Right renal cortex interstitium (tissue), 3 donors: Measurements from ENCODE around the gene CMC2. TPM values are rescaled to one million over a fixed set of nuclear protein-coding genes. Genes with fewer than 3 reads are reported as not detected.

ENCODE experiments used
- DNase-seq, 3 donors: peaks; one replicate each; pipeline ENCODE4 v3.0.0-alpha.2; 2013; ENCODE audit warnings: low read depth in 3 of 3, low spot score in 2 of 3
- polyA plus RNA-seq, 3 donors: library from polyadenylated mRNA; unstranded; fragments of 120-200 nt; gene quantifications; one replicate each; pipeline ENCODE4 v1.2.1, GENCODE V29; 2013; ENCODE audit not compliant: insufficient read length in 3 of 3

The CMC2 gene
- 10 to 100 TPM; 66.8 to 68.6 (median 68.1) TPM for polyA plus RNA-seq

GRCh38 chr16:81006813-81007695, at the start of gene CMC2, which contains the start of gene CENPN:
Gene CMC2 (minus strand): TSS chr16:81006885. CDS start chr16:80997394, 9,491 bp downstream.
Gene CENPN (plus strand): TSS chr16:81007214. CDS start chr16:81011940, 4,726 bp downstream.
- DNase-seq, result peak; percentile 96 to 99 (median 97)

- no peak for DNase-seq
These were observed 47.1 kb upstream of the CMC2 start for GRCh38 chr16:81053761-81054160.

DNA sequence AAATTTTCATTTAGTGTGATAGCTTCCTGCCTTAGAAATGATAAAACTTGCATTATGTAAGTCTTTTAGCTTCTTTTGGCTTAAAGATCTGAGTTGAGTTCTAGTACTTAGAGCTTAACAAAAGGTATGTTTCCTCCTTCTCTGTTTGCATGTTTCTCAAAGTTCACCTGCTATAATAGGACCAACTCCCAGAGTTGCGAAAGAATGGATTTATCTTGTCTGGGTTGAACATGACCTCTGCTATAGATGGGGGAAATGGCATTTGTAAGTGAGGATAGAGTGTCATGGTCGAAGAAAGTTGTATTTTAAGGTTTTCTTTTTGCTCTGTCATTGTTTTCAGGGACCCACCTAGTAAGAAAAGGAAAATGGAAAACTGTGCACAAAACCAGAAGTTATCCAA, 36.1 kb upstream of the CMC2 start:
- no peak for DNase-seq

- DNase-seq, result no peak
These were observed 35.0 kb upstream of the CMC2 start for GRCh38 chr16:81041696-81042095.

GRCh38 chr16:81040842-81041241, 34.2 kb upstream of the CMC2 start:
- no peak for DNase-seq

- no peak for DNase-seq
These were observed 33.4 kb upstream of the CMC2 start for GRCh38 chr16:81040131-81040530.

DNA sequence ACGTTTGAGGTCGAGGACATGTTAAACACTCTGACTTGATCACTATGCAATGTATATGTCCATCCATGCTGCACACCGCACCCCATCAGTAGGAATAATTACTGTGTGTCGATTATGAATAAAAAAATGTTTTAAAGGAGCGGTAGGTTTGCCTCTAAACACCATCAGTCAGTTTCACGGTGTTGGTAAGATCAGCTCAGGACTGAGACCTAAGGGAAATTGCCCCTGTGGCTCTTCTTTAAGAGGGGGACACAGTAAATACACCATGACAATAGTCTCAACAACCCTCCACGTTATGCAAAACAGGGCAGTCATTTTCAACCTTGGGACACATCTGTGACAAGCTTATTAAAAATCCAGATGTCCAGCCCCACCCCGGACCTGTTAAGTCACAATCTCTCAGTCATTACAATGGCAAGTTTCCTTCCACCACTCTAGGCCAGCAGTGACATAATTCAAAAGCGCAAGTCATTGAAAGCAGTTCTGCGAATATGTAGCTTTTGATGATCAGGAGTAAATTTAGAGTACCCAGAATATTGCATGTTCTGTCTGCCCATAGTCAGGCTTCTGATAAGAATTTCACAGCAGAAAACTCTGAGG, 30.2 kb upstream of the CMC2 start:
- no peak for DNase-seq

- DNase-seq, result peak in 2 of 3 donors; percentile 5 to 15
These were observed 29.5 kb upstream of the CMC2 start for GRCh38 chr16:81035975-81036750.

- peak; percentile 56 to 78 (median 75) for DNase-seq
These were observed 28.8 kb upstream of the CMC2 start, which contains the start of gene ATMIN for GRCh38 chr16:81035398-81035974. Gene ATMIN (plus strand): TSS chr16:81035842. CDS start chr16:81035871, 29 bp downstream.

GRCh38 chr16:81029930-81030604, 23.4 kb upstream of the CMC2 start:
- no peak for DNase-seq

DNA sequence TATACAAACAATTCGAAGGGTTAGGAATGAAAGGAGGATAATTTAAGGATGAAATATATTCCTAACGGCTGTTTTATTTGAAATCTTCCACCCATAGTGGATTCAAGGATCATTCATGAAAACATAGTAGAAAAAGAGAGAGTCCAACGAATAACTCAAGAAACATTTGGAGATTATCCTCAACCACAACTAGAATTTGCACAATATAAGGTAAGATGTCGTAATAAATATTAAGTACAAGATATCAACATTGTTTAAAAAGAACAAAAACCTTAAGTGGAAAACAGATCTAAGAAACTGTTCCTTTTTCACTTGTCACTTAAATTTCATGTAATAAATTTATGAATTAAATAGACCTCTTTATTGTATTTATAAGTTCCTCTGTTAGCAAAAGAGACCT, 19.7 kb upstream of the CMC2 start:
- no peak for DNase-seq

DNA sequence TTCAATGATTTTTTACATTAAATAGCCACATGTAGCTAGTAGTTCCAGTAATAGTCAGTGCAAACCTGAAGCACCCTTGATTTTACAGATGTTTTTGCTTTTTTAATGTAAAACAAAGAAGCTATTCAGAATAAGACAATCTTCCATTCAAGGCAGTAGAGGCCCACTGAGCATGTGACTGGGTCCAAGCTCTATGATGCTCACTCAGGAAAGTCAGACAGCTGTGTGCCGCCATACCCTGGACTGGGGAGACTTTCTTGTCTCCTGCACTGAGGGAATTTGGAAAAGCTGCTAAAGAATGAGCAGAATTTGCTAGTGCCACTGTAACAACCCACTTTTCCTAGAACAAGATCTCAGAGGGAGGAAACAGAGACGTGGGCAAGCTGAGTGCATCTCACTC, 11.8 kb upstream of the CMC2 start:
- no peak for DNase-seq

DNA sequence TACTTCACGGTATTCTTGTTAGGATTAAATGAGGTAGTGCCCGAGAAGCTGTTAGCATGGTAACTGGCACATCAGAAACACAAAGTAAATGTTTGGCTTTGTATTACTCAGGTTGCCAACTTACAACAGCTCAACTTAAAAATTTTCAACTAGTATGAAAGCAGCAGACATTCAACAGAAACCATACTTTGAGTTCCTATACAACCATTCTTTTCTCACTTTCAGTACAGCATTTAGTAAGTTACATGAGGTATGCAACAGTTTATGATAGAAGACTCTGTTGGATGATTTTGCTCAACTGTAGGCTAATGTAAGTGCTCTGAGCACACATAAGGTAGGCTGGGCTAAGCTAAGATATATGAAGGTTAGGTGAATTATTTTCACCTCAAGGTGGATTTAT, 8.0 kb upstream of the CMC2 start:
- no peak for DNase-seq

DNA sequence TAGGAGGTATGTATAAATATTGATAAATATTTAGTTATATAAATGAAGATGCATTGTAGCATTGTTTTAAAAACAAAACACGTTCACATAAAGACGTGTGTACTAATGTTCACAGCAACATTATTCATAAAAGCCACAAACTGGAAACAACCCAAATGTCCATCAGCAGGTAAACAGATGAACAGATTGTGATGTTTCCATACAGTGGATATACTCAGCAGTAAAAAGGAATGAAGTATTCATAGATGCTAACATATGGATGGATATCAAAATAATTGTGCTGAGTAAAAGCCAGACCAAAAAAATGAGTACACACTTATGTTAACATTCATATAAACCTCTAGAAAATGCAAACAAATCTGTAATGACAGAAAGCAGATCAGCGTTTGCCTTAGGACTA, 6.3 kb upstream of the CMC2 start:
- no peak for DNase-seq

DNA sequence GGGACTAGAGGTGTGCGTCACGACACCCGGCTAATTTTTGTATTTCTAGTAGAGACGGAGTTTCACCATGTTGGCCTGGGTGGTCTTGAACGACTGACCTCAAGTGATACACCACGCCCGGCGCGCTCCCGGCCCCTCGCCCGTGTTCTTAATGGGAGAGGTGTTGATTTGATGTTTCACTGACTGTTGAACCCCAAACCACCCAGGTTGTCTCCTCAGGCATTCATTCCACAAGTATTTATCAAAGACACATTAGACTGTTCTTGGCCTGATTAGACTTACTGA, 1.8 kb upstream of the CMC2 start:
- no peak for DNase-seq

DNA sequence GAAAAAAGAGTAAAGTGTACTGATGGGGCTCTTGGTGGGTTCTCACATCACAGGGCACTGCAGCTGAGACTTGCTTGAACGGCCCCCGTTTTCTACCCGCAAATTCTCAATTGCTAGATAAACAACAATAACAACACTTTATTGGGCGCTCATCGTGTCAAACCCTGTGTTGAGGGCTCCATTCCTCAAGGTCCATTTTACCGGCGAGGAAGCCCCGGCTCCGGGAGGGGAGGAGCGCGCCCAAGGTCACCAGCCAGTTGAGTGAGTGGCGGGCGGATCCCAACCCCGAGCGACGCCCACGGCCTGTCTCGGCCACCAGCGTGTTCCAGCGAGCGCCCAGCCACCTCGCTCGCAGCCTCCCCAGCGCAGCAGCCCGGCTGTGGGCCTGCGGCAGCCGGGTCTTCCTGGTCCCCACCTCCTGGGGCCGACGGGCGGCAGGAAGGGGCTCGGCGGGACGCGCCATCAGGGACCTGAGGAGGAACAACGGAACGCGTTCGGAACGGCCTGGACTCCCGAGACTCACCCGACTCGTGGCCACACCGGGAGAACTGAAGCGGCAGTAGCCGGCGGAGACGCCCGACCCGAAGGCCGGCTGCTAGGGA, 373 bp downstream of the CMC2 start:
- DNase-seq, result peak in 1 of 3 donors; percentile 18

DNA sequence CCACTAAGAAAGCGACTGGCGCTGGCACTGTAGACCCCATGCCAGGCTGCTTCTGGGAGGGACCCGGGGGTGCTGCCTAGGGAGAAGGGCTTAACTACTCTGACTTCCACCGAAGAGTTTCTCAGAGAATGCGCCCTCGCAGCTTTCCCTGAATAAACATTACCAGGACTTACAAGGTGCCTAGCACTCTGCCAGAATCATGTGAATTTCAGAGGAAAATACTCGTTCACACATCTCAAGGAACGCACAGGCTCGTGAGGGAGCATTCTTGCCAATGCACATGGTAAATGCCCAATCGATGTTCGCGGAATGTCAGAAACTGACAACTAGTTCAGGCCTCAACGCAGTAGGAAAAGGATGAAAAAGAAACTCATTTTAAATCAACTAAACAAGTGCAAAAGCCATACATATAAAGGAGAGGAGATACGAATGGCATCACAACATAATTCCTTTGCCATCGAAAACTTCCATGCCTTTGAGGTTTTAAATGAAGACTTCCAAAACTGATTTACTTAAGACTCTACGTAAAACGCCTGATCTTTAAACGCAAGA, 999 bp downstream of the CMC2 start:
- peak in 1 of 3 donors; percentile 5 for DNase-seq

DNA sequence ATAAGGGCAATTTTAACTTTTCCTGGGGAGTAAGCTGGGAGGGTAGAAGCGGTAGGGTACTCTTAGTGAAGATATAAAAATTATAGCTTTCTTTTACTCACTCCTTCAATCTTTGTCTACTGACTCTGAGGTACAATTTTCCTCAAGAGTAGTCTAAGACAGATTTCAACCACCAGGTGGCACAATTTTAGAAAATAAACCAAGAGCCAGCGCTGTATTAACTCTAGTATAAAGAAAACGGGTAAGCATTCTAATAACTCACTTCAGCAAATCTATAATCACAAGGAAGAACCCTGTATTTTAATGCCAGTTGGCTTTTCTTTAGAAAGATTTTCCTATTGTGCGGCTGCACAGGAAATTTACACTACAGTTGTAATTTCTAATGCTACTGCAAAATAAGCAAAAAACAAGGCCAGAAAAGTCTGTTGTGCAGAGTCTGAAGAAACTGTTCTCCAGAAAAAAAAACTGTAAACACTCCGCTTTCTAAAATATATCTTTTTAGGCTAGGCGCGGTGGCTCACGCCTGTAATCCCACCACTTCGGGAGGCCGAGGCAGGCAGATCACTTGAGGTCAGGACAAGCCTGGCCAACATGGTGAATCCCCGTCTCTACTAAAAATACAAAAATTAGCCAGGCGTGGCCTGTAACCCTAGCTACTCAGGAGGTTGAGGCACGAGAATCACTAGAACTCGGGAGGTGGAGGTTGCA, 1.9 kb downstream of the CMC2 start:
- peak in 1 of 3 donors; percentile 33 for DNase-seq
